HG03442 (cell line): ENCODE data around the gene PFAS.
"Not testable (repeated sequence)": the region's sequence is repeated elsewhere in the genome, so short reads cannot be mapped to it uniquely, and the experiment has no call there.

ENCODE experiments used
- ATAC-seq: cut with Tn5 transposase; IDR thresholded peaks from one replicate; pipeline ENCODE4 v1.9.1; 2021; ENCODE audit warnings: mild to moderate bottlenecking, moderate library complexity; ENCODE audit not compliant: unreplicated experiment

Gene PFAS, protein sequence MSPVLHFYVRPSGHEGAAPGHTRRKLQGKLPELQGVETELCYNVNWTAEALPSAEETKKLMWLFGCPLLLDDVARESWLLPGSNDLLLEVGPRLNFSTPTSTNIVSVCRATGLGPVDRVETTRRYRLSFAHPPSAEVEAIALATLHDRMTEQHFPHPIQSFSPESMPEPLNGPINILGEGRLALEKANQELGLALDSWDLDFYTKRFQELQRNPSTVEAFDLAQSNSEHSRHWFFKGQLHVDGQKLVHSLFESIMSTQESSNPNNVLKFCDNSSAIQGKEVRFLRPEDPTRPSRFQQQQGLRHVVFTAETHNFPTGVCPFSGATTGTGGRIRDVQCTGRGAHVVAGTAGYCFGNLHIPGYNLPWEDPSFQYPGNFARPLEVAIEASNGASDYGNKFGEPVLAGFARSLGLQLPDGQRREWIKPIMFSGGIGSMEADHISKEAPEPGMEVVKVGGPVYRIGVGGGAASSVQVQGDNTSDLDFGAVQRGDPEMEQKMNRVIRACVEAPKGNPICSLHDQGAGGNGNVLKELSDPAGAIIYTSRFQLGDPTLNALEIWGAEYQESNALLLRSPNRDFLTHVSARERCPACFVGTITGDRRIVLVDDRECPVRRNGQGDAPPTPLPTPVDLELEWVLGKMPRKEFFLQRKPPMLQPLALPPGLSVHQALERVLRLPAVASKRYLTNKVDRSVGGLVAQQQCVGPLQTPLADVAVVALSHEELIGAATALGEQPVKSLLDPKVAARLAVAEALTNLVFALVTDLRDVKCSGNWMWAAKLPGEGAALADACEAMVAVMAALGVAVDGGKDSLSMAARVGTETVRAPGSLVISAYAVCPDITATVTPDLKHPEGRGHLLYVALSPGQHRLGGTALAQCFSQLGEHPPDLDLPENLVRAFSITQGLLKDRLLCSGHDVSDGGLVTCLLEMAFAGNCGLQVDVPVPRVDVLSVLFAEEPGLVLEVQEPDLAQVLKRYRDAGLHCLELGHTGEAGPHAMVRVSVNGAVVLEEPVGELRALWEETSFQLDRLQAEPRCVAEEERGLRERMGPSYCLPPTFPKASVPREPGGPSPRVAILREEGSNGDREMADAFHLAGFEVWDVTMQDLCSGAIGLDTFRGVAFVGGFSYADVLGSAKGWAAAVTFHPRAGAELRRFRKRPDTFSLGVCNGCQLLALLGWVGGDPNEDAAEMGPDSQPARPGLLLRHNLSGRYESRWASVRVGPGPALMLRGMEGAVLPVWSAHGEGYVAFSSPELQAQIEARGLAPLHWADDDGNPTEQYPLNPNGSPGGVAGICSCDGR (N-terminal part only)

DNA sequence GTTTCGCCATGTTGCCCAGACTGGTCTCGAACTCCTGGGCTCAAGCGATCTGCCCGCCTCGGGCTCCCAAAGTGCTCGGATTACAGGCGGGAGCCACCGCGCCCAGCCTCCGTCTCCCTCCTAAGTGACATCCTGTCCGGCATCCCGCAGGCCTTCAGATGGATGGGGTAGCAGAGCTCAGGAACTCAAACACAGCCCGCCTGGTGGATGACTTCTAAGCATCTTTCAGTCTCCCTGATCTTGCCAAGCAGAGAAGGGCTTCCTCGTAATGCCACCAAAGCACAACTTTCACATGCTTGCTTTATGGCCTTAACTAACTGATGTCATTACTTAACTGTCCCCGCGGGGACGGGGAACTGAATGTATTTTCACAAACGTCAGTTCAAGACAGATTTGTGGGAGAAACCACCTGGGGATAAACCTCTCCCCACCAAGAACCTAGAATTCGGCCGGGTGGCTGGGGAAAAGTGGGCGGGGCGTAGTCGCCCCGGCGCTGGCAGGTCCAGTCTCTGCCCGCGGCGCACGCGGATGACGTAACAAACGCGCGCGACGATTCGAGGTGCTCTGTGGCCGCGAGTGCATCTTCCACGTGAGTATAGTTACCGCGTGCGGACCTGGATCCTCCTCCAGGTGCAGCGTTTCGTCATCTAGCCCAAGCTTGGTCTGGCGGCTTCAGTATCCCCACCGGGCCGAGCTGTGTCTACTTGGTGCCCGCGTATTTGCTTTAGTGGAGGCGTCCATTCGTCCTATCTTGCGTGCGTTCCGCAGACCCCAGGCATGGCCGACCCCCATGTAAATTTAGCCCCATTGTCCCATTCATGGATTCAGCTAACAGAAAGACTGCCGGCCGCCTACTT is at the start of gene PFAS:
PFAS (plus strand) TSS at position 539 of the 857 bp plus-strand sequence. CDS start 4,649 bp downstream, outside the sequence.
- peak; percentile 56 for ATAC-seq

DNA sequence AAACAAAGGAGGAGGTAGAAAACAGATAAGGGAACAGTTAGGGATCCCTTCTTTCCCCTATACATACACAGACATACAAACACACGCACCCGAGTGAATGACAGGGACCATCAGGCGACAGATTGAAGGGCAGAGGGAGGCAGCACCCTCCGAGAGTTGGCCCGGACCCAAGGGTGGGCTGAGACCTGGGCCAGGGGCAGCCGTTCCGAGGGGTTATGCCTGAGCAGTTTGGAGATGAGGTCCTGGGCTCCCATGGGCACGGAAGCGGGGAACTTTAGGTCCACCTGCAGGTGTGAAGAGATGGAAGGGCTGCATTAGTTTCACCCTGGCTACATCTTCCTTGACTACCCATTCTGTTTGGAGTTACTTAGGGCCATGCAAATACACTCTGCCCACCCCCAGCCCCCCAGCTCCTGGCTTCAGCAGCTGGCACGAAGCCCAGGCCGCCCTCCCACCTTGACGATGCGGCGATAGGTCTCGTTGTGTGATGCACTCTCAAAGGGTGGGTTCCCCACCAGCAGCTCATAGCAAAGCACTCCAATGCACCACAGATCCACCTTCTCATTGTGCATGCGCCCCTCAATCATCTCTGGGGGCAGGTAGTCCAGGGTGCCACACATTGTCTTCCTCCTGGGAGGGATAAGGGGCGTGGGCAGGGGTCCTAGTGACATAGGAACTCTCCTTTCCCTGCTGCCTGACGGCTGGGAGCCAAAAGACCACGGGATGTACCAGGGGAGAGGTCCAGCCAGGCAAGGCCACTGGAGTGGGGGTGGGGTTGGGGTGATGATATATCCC is 44.1 kb upstream of the PFAS start:
- ATAC-seq = no peak

DNA sequence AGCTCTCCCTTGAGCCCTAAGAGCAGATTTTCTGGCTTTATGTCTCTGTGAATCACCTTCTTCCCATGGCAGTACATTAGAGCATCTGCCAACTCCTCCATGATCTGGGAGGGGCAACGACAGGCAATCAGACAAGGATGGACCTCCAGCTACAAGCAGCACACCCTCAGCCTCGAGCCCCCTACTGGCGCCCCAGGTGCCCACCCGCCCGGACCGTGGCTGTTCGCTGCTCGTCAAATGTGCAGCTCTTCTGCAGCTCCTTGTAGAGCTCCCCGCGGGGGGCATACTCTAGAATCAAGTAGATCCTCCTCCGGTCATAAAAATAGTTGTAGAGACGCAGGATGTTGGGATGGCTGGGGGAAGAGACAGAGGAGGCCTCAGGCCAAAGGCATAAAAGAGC is 42.6 kb upstream of the PFAS start:
- ATAC-seq = no peak

DNA sequence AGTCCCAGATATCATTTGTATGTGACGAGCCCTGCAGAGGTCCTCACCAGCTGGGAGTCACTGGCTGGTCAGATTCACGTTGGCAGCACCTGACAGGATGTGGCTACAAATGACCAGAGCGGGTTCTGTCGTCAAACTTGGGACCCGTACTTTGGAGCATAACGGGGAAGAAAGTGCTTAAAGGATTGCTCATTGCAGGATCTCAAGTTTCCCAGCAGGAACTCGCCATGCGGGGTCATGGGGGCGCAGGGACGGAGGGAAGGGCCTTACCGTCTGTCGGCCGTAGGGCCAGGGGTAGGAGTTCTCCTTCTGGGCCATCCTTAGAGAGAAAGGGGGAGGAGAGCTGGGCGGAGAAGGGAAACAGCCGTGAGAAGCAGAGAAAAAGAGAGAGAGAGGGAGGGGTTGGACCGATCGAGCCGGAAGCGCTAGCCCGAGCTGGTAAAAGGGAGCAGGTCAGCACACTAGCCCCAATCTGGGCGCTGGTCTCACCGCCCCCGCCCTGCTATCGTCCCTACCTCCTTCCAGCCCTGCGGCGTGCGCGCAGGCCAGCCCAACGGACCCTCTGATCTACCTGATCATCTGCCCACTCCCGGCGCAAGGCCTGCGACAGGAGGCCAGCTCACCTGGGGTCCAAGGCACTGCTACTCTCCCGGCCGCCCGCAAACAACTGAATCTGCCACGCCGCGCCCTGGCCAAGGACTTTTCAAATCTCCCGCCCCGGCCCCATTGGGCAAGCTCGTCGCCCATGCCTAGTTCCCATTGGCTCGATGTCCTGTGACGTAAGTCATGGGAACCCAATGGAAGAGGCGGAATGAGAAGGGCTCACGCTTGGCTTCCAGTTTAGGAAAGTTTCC is 39.0 kb upstream of the PFAS start, which contains the start of gene AURKB:
AURKB (minus strand) TSS at position 669 of the 854 bp plus-strand sequence; CDS start at position 318, 351 bp downstream.
- ATAC-seq = peak; percentile 84

DNA sequence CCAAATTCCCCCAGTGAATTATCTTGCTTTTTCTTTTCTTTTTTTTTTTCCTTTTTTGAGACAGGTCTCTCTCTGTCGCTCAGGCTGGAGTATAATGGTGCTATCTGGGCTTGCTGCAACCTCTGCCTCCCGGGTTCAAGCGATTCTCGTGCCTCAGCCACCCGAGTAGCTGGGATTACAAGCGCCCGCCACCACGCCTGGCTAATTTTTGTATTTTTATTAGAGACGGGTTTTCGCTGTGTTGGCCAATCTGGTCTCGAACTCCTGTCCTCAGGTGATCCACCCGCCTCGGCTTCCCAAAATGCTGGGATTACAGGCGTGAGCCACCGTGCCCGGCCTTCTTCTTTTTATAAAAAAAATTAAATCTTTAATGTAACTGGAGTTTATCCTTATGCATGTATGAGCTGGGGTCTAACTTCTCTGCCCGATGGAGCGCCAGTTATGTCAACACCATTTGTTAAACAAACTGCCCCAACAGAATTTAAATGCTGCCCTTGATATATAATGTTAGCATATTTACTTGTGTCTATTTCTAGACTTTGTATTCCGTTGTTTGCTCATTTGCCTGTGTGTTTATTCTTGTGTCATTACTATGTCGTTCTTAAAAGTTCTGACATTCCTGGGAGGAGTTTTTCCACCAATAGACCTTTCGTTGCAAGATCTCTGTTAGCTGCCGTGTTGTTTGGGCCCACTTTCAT is 38.2 kb upstream of the PFAS start:
- no peak for ATAC-seq

DNA sequence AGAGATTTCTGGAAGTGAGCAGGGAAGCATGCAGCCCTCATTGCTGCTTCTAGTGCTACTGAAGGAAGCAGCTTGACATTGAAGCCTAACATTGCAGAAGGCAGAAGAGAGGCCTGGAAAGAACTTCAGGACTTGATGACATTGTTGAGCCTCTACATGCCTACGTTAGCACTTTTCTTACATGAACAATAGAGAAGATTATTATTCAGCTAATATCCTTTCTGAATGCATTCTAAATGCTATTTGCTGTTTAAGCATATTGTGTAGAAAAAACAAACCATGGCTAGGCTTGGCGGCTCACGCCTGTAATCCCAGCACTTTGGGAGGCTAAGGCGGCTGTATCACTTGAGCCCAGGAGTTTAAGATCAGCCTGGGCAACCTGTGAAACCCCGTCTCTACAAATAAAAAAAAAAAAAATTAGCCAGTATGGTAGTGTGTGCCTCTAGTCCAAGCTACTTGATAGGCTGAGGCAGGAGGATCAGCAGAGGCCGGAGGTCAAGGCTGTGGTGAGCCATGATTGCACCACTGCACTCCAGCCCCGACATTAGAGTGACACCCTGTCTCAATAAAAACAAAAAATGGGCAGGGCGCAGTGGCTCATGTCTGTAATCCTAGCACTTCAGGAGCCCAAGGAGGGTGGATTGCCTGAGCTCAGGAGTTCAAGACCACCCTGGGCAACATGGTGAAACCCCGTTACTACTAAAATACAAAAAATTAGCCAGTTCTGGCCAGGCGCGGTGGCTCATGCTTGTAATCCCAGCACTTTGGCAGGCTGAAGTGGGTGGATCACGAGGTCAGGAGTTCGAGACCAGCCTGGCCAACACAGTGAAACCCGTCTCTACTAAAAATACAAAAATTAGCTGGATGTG is 36.5 kb upstream of the PFAS start:
- no peak for ATAC-seq

DNA sequence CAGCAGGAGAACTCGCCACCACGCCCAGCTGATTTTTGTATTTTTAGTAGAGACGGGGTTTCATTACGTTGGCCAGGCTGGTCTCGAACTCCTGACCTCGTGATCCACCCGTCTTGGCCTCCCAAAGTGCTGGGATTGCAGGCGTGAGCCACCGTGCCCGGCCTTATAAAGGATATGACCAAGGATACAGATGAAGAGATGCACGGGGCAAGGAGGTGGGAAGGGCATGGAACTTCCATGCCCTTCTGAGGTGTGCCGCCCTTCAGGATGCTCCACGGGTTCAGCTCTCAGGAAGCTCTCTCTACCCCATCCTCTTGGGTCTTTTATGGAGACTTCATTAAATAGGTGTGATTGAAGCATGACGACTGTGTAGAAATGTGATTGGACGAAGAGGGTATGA is 35.1 kb upstream of the PFAS start:
- ATAC-seq = not testable (repeated sequence)

DNA sequence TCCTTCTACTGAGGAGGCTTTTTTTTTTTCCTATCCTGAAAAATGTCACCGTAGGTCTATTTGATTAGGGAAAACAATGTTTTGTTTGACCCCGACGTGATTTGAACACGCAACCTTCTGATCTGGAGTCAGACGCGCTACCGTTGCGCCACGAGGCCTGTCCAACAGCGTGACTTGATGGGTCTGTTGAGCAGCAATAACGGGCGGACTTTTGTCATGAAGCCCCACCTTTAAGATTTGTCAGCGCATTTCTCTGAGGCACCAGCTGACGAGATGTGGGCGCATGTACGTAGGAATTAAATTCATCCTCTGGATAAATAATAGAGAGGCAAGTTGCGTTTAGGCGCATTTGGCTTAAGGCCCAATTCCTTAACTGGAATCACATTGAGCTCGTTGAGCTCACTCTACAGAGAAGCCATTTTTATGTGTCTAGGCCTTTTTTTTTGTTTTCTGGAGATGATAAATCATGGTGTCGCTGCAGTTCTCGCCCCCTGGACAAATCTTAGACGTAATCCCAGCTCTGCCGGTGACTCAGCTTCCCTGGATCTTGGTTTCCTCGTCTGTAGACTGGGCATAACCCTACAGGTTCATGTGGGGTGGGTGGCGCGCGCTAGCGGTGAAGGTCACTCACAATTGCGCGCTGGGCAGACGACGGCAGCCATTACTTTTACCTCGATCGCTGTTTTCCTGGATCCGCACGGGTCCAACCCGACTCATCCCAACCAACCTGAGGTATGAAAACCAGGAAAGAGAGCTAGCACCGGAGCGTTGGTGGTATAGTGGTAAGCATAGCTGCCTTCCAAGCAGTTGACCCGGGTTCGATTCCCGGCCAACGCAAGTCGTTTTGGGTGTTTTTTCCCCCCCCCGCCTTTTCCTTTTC is 28.1 kb upstream of the PFAS start:
- ATAC-seq = no peak

DNA sequence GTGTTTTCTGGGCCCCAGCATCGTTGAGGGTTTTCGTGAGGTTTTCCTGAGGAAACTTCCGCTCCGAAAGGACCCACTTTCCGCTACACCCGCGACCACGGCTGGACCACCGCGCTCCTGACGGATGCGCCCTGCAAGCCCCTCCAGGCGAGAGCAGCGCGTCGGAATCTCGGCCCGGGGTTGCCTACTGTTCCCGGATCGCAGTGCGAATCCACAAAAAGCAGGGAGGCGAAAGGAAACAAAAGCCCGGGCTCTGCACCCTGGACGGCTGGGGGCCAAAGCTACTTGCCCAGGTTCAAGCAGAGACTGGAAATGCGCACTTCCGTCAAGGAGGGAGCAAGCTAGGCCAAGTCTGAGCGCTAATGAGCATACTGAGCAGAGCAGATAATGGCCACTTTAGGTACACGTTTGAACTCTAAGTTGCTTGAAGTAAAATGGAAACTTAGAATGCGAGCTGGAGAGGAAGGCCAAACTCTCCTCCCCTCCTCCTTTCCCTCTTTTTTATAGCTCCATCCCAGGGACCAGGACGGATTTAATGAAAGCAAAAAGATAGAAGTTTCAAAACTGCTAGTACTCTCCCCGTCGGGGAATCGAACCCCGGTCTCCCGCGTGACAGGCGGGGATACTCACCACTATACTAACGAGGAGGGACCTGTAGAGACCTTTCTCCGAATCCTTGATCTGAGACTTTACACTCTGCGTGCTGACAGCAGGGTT is 27.3 kb upstream of the PFAS start:
- ATAC-seq = peak; percentile 35

DNA sequence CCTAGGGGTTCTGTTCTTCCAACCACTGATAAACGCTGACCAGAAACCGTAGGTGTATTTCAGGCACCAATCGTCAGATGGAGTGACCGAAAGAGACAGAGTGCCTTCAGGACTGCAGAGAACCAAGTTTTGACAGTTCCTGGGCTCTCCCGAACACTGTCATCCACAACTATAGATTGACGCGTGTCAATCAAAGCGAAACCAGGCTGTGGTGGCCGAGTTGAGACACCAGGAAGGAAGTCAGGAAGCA is 26.8 kb upstream of the PFAS start:
- ATAC-seq = peak; percentile 21

DNA sequence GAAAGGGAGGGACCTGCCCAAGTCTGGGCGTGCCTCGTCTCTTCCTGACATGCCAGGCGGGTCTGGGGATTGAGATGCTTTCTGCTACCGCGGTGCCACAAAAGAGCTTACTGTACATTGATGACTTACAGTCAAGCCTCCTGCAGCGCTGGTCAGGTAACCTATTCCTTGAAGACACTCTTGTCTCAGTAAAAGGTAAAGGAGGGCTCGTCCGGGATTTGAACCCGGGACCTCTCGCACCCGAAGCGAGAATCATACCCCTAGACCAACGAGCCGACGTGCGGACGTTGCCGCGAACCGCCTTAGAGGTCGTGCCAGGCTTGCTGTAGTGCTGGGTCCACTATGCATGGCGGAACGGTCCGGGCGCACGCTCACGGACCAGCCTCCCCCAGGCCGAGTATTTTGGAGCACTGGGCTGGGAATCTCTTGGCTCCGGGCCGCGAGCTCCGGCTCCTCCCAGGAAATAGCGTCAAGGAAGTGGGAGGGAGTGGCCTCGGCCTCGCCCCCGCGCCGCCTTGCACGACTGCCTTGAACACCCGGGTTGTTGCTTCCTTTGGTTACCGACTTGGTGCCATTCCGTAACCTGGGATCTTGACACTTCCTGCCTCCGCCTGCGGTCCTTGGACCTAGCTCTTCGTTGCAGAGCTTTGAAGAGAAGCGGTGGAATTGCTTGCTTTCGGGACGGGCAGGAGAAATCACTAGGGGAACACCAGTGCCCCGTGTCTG is 26.3 kb upstream of the PFAS start:
- ATAC-seq = peak; percentile 31

DNA sequence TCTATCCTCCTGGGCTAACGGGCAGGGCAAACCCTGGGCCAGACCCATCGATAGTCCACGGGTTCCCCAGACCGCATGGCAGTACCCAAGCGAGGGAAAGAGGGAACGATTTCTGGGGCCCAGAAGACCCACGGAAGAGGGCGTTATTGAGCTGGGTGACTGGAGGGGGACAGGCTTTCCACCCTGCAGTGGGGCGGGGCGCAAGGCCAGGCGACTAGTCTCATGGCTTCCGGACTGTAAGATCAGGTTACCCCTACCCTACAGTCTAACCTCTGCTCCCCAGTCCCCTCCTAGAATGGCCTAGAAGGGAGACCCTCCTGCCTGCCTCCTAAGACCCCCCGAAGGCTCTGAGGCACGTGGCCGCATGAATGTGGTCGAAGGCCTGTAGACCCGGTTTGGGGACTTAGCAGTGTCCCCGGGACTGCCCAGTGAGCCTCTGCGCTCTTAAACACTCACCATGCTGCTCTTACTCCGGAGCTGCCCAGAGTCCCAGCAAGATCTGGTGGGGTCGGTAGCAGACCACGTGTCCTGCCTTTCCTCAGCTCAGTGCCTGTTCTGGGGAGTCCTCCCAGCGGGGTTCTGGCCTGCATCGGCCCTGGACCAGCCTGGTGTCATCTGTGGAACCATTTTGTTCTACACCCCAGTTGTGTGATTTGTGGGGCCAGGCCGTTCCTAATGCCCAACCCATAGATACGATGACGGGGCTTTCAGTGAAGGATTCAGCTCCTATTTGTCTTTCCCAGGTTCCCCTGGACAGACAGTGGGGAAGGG is 25.5 kb upstream of the PFAS start:
- ATAC-seq = no peak

DNA sequence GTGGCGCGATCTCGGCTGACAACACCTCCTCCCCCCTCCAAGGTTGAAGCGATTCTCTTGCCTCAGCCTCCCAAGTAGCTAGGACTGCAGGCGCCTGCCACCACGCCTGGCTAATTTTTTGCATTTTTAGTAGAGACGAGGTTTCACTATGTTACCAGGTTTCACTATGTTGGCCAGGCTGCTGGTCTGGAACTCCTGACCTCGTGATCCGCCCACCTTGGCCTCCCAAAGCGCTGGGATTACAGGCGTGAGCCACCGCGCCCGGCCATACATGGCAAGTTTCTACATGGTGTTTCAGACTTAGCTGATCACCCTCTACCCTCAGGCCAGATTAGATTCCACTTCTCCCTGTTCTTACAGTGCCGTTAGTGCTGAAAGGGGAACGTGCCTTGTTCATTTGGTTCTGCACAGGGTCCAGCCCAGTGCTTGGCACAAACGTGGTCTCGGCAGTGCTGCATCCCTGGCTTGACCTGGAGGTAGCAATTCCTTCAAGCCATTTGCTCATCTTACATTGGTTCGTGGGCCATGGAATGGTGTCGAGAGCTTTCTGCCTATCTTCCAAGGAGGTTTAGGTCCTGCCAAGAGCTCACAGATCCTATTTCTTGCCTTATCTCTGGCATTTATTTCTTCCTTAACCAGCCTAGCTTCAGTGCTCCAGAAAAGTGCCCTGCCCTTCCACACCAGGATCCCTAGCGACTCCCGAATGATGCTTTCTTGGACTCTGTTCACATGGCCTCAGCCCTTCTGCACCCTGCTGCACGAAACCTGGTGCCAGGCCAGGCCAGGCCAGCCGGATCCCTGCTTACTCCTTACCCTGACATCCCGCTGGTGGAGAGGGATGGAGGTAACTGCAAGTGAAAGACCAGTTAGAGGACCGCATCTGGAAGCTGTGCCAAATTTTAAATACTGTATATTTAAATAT is 23.9 kb upstream of the PFAS start:
- ATAC-seq = no peak
